ENCODE data around the gene DHDDS. TPM values are rescaled to one million over a fixed set of nuclear protein-coding genes. Genes with fewer than 3 reads are reported as not detected.

DHDDS gene
- total RNA-seq, 6 donors from 2014 or later, result 25.6 to 53.0 (median 39.4) TPM

DNA sequence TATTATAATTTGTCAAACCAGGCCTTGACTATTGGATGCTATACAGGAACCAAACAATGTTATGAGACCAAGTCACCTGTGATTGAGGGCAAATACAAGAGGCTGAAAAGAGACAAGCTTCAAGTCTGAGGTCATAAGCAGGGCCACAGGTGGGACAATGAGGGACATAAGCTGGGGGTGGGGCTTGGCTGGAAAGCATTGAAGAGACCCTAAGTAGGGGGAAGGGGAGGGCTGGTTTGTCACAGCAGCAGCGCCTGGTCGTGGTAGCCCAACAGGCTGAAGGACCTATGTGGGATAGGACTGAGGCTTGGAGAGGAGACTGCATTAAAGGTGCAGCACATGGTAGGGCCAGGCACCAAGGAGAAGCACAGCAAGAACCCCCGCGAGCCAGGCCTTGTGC lies 58.0 kb downstream of the DHDDS start:
- Histone ChIP-seq H3K27ac (no peak overlapping the region), H3K9me3 (no peaks in the 10 kb centered on the region), H3K36me3 (no peaks in the 10 kb centered on the region), H3K4me3 (no peak overlapping the region), H3K27me3 (no peaks in the 10 kb centered on the region), H3K4me1 (no peaks in the 10 kb centered on the region)
- ATAC-seq (ENCODE audit: low FRiP score in 2 of 2) (no peak), DNase-seq (no peak)
- TF ChIP-seq POLR2A (IDR thresholded peaks at IDR 0.05) (no peak), POLR2AphosphoS5 (IDR thresholded peaks at IDR 0.05) (no peak), EP300 (IDR thresholded peaks at IDR 0.05) (no peak)
- TF ChIP-seq, protein P1, sequence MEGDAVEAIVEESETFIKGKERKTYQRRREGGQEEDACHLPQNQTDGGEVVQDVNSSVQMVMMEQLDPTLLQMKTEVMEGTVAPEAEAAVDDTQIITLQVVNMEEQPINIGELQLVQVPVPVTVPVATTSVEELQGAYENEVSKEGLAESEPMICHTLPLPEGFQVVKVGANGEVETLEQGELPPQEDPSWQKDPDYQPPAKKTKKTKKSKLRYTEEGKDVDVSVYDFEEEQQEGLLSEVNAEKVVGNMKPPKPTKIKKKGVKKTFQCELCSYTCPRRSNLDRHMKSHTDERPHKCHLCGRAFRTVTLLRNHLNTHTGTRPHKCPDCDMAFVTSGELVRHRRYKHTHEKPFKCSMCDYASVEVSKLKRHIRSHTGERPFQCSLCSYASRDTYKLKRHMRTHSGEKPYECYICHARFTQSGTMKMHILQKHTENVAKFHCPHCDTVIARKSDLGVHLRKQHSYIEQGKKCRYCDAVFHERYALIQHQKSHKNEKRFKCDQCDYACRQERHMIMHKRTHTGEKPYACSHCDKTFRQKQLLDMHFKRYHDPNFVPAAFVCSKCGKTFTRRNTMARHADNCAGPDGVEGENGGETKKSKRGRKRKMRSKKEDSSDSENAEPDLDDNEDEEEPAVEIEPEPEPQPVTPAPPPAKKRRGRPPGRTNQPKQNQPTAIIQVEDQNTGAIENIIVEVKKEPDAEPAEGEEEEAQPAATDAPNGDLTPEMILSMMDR (IDR thresholded peaks at IDR 0.05), result no peak
- WGBS, 2 donors, result 79 to 89% methylated on average over 4 of the region's 4 CpGs

DNA sequence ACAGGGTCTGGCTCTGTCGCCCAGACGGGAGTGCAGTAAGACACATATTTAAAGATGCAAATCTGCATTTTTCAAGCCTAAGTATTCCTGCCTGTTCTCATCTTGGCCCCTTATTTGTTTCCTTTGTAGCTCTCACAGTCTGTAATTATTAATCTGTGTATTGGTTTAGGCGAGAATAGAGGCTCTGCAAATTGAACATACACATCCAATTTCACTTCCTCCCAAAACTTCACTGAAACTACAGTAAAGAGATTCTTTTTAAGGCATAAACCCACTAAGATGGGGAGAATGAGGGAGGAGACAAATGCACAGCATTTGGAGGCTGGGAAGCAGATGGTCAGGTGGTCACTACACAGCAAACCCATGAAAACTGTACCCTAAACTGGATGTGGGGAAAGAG lies 61.1 kb downstream of the DHDDS start:
- H3K27ac ChIP-seq, result no peak overlapping the region
- DNase-seq (no peak), ATAC-seq (ENCODE audit: low FRiP score in 2 of 2) (no peak)
- 67 to 72% methylated on average over 3 of the region's 3 CpGs for WGBS, 2 donors
- no peaks in the 10 kb centered on the region for H3K27me3 ChIP-seq
- no peaks in the 10 kb centered on the region for H3K4me1 ChIP-seq
- H3K4me3 ChIP-seq, result no peak overlapping the region
- H3K9me3 ChIP-seq, result no peaks in the 10 kb centered on the region
- H3K36me3 ChIP-seq, result no peaks in the 10 kb centered on the region
- TF ChIP-seq, protein P1 (IDR thresholded peaks at IDR 0.05), result no peak
- TF ChIP-seq POLR2A (IDR thresholded peaks at IDR 0.05), result no peak
- no peak for TF ChIP-seq EP300 (IDR thresholded peaks at IDR 0.05)
- TF ChIP-seq POLR2AphosphoS5 (IDR thresholded peaks at IDR 0.05), result no peak

DNA sequence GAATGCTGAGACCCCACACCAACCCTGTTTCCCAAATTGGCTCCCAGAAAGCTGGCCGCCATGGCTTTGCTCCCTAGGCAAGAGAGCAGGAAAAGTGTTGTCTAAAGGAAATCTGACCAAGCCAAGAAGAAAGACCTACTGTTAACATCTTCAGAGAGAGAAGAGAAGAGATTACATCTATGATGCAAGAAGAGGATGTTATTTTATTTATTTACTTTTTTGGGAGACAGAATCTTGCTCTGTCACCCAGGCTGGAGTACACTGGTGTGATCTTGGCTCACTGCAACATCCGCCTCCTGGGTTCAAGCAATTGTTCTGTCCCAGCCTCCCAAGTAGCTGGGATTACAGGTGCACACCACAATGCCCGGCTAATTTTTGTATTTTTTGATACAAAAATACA lies 61.8 kb downstream of the DHDDS start:
- ATAC-seq (ENCODE audit: low FRiP score in 2 of 2), result no peak
- H3K4me1 ChIP-seq, result no peaks in the 10 kb centered on the region
- H3K36me3 ChIP-seq, result no peaks in the 10 kb centered on the region
- no peak for DNase-seq
- no peaks in the 10 kb centered on the region for H3K27me3 ChIP-seq
- H3K9me3 ChIP-seq, result no peaks in the 10 kb centered on the region
- WGBS, 2 donors, result 88% methylated on average over 3 of the region's 3 CpGs
- H3K4me3 ChIP-seq, result no peak overlapping the region
- H3K27ac ChIP-seq, result no peak overlapping the region
- TF ChIP-seq POLR2AphosphoS5 (IDR thresholded peaks at IDR 0.05), result no peak
- TF ChIP-seq POLR2A (IDR thresholded peaks at IDR 0.05), result no peak
- TF ChIP-seq, protein P1 (IDR thresholded peaks at IDR 0.05), result no peak
- TF ChIP-seq EP300 (IDR thresholded peaks at IDR 0.05), result no peak

DNA sequence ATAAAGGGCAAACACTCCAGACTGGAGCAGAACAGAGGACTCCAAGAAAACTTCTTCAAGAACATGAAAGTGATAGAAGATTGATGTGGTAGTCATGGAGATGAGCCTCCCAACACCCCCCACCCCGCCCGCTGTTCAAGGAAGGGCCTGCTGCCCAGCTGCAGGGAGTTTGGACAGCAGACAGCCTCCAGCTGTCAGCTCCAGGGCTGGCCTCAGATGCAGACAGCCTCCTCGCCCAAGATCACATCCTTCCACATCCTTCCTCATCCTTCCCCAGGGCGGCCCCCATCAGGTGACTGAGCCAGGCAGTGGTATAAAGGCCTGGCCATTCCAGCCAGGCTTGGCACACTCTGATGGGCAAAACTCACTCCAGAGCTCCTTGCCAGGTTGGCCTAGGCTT lies 64.7 kb downstream of the DHDDS start:
- ATAC-seq (ENCODE audit: low FRiP score in 2 of 2), result no peak
- WGBS, 2 donors, result 29 to 62% methylated on average over 4 of the region's 4 CpGs
- DNase-seq, result no peak

DNA sequence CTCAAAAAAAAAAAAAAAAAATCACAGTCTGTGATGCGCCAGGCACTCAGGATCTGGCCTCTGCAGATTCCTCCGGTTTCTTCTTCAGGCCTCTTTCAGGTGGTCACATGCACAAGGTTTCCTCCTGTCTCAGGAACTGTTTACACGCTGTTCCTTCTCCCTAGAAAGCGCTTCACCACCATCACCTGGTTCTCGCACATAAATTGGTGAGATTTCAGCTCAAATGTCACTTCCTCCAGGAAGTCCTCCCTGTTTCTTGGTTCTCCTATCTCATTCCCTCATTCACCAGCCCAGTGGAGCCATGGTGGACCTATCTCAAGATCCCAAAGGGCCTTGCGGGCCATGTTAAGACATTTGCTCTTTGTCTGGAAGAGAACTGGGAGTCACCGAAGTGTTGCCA lies 66.8 kb downstream of the DHDDS start:
- H3K4me1 ChIP-seq, result peaks cover 13 to 21% (median 15%) of the 10 kb centered on the region in 4 donors
- DNase-seq, result no peak
- H3K9me3 ChIP-seq, result no peaks in the 10 kb centered on the region
- H3K27ac ChIP-seq, result no peak overlapping the region
- TF ChIP-seq, protein P1 (IDR thresholded peaks at IDR 0.05), result no peak
- TF ChIP-seq EP300 (IDR thresholded peaks at IDR 0.05) (no peak), POLR2A (IDR thresholded peaks at IDR 0.05) (no peak), POLR2AphosphoS5 (IDR thresholded peaks at IDR 0.05) (no peak)
- 87 to 90% methylated on average over 7 of the region's 7 CpGs for WGBS, 2 donors
- no peak overlapping the region for H3K4me3 ChIP-seq
- no peaks in the 10 kb centered on the region for H3K27me3 ChIP-seq
- no peak for ATAC-seq (ENCODE audit: low FRiP score in 2 of 2)
- no peaks in the 10 kb centered on the region for H3K36me3 ChIP-seq

More for the DNA sequence above, 64.7 kb downstream of the DHDDS start:
- Histone ChIP-seq H3K27ac (no peak overlapping the region), H3K4me3 (no peak overlapping the region), H3K36me3 (no peaks in the 10 kb centered on the region), H3K4me1 (peaks cover 6 to 15% (median 13%) of the 10 kb centered on the region in 4 donors), H3K27me3 (no peaks in the 10 kb centered on the region), H3K9me3 (no peaks in the 10 kb centered on the region)
- TF ChIP-seq POLR2AphosphoS5 (IDR thresholded peaks at IDR 0.05), result no peak
- TF ChIP-seq, protein P1 (IDR thresholded peaks at IDR 0.05), result no peak
- TF ChIP-seq EP300 (IDR thresholded peaks at IDR 0.05), result no peak
